GM12878 (cell line): ENCODE data around the gene NKTR. TPM values are rescaled to one million over a fixed set of nuclear protein-coding genes. Genes with fewer than 3 reads are reported as not detected.
A peak's percentile ranks its signal among the peaks of the same experiment; 100 is the strongest.

Source experiments
- BMI1 ChIP-seq: fragments of 450-650 bp; IDR thresholded peaks from 2 replicates; pipeline ENCODE4 v1.6.1; 2016; ENCODE audit warnings: mild to moderate bottlenecking, moderate library complexity, borderline replicate concordance
- CEBPZ ChIP-seq: fragments of 150-350 bp; IDR thresholded peaks from 2 replicates; pipeline ENCODE4 v1.6.1; 2016; ENCODE audit warnings: low read depth, low read length
- CREB1 ChIP-seq: IDR thresholded peaks from 2 replicates; pipeline ENCODE4 v1.6.1; 2012; ENCODE audit warnings: low read depth, mild to moderate bottlenecking, inconsistent platforms
- E2F4 ChIP-seq: IDR thresholded peaks from 2 replicates; pipeline ENCODE4 v1.6.1; 2012; ENCODE audit warnings: low read depth, low read length, improper control_type of control experiment
- ELK1 ChIP-seq: IDR thresholded peaks from 2 replicates; pipeline ENCODE4 v1.6.1; 2012; ENCODE audit warnings: low read depth, low read length, improper control_type of control experiment
- ESRRA ChIP-seq: IDR thresholded peaks from 2 replicates; pipeline ENCODE4 v1.6.1; 2012; ENCODE audit warnings: mild to moderate bottlenecking, low read length, improper control_type of control experiment
- IKZF2 ChIP-seq, 2 experiments: fragments of 450-650 bp; IDR thresholded peaks; 2 replicates each; pipeline ENCODE4 v1.6.1; 2017; ENCODE audit warnings: mild to moderate bottlenecking in 2 of 2, moderate library complexity in 2 of 2
- JUND ChIP-seq: IDR thresholded peaks from 2 replicates; pipeline ENCODE4 v1.6.1; 2012; ENCODE audit warnings: low read depth, mild to moderate bottlenecking, low read length, improper control_type of control experiment, moderate library complexity
- MAX ChIP-seq: IDR thresholded peaks from 2 replicates; pipeline ENCODE4 v1.6.1; 2012; ENCODE audit warnings: low read depth, low read length, improper control_type of control experiment
- MYB ChIP-seq: fragments of 150-350 bp; IDR thresholded peaks from 2 replicates; pipeline ENCODE4 v1.6.1; 2014; ENCODE audit warnings: mild to moderate bottlenecking, low read depth, low read length, borderline replicate concordance
- RBBP5 ChIP-seq: fragments of 200-600 bp; sonication (generic); conservative IDR thresholded peaks from 2 replicates; pipeline ENCODE4 v1.6.1; 2016
- RUNX3 ChIP-seq: IDR thresholded peaks from 2 replicates; pipeline ENCODE4 v1.6.1; 2012; ENCODE audit warnings: low read length, inconsistent platforms
- SIX5 ChIP-seq: IDR thresholded peaks from 2 replicates; pipeline ENCODE4 v1.6.1; 2011; ENCODE audit warnings: mild to moderate bottlenecking, low read depth, low read length, moderate library complexity; ENCODE audit not compliant: severe bottlenecking
- SREBF2 ChIP-seq: IDR thresholded peaks from 2 replicates; pipeline ENCODE4 v1.6.1; 2012; ENCODE audit warnings: mild to moderate bottlenecking, low read length
- TAF1 ChIP-seq: IDR thresholded peaks from 2 replicates; pipeline ENCODE4 v1.6.1; 2011; ENCODE audit warnings: mild to moderate bottlenecking, low read depth, low read length, borderline replicate concordance
- ZBTB4 ChIP-seq: fragments of 450-650 bp; formaldehyde crosslinking; IDR thresholded peaks from 2 replicates; pipeline ENCODE4 v1.4.0; 2022; ENCODE audit warnings: mild to moderate bottlenecking, moderate library complexity
- ZNF274 ChIP-seq: IDR thresholded peaks from one replicate; pipeline ENCODE4 v1.8.0; 2011; ENCODE audit not compliant: insufficient read length, insufficient read depth
- ZNF622 ChIP-seq: fragments of 450-650 bp; IDR thresholded peaks from 2 replicates; pipeline ENCODE4 v1.6.1; 2017; ENCODE audit warnings: mild to moderate bottlenecking, inconsistent platforms
- polyA plus RNA-seq, 11 experiments: library from polyadenylated mRNA; depleted of rRNA in 4 of 11; unstranded in 6 of 11; stranded (reverse) in 5 of 11; fragments of >200 nt; fragmentation: Nextera tagmentation in 4 of 11; fragmentation: Illumina TruSeq in 1 of 11; extraction: Ambion mirVana in 4 of 11; extraction: Trizol in 1 of 11; gene quantifications; 1 replicate in 1 of 11; 2 replicates in 10 of 11; pipeline versions ENCODE4 v1.2.1 to v1.2.3, GENCODE V29; 2011 to 2016; ENCODE audit warnings: inconsistent platforms in 2 of 11, missing spikeins in 2 of 11, low read depth in 1 of 11
- total RNA-seq, 4 experiments: library from RNA; depleted of rRNA in 3 of 4; stranded (reverse); fragments of >200 nt in 3 of 4; fragmentation: Illumina TruSeq in 1 of 4; extraction: Trizol in 1 of 4; gene quantifications; 2 replicates each; pipeline versions ENCODE4 v1.2.1 to v1.2.3, GENCODE V29; 2013 to 2021
- TF ChIP-seq, protein P1 (sequence below): fragments of 450-650 bp; IDR thresholded peaks from 2 replicates; pipeline ENCODE4 v1.6.1; 2016; ENCODE audit warnings: mild to moderate bottlenecking
- TF ChIP-seq, protein P2 (sequence below): fragments of 150-350 bp; IDR thresholded peaks from 2 replicates; pipeline ENCODE4 v1.6.1; 2014; ENCODE audit warnings: mild to moderate bottlenecking, low read depth, low read length

NKTR gene
- total and polyA plus RNA-seq, 10 of the 15 experiments (the other 5 are each of a cell fraction or from before 2014, with no cell fraction given), result 15.3 to 91.9 (median 55.3) TPM

- no peak for TF ChIP-seq CEBPZ
- TF ChIP-seq, protein P1, sequence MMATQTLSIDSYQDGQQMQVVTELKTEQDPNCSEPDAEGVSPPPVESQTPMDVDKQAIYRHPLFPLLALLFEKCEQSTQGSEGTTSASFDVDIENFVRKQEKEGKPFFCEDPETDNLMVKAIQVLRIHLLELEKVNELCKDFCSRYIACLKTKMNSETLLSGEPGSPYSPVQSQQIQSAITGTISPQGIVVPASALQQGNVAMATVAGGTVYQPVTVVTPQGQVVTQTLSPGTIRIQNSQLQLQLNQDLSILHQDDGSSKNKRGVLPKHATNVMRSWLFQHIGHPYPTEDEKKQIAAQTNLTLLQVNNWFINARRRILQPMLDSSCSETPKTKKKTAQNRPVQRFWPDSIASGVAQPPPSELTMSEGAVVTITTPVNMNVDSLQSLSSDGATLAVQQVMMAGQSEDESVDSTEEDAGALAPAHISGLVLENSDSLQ, result peak; percentile 43
- TF ChIP-seq JUND, result no peak
- TF ChIP-seq MAX, result no peak
- TF ChIP-seq ZBTB4 (CRISPR knock-in tag), result no peak
- TF ChIP-seq, protein P2, sequence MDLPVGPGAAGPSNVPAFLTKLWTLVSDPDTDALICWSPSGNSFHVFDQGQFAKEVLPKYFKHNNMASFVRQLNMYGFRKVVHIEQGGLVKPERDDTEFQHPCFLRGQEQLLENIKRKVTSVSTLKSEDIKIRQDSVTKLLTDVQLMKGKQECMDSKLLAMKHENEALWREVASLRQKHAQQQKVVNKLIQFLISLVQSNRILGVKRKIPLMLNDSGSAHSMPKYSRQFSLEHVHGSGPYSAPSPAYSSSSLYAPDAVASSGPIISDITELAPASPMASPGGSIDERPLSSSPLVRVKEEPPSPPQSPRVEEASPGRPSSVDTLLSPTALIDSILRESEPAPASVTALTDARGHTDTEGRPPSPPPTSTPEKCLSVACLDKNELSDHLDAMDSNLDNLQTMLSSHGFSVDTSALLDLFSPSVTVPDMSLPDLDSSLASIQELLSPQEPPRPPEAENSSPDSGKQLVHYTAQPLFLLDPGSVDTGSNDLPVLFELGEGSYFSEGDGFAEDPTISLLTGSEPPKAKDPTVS, result no peak
- no peak; a peak in 1 of 4 replicates for TF ChIP-seq IKZF2 (IDR thresholded peaks at IDR 0.05)
- peak; percentile 65; the same call in 1 of the 2 replicates for TF ChIP-seq CREB1
- TF ChIP-seq RUNX3, result peak; percentile 91
- no peak for TF ChIP-seq SREBF2
- TF ChIP-seq ELK1, result no peak
- no peak for TF ChIP-seq ZNF622
- TF ChIP-seq E2F4, result no peak
- no peak for TF ChIP-seq RBBP5
- no peak for TF ChIP-seq BMI1
- TF ChIP-seq TAF1, result no peak
- TF ChIP-seq ZNF274, result no peak
- TF ChIP-seq SIX5, result no peak
- TF ChIP-seq MYB, result no peak
- no peak for TF ChIP-seq ESRRA
These were observed 37.9 kb downstream of the NKTR start (continued) for GRCh38 chr3:42638339-42638842.
